Rectal smooth muscle tissue (tissue), 1 donor: ENCODE results near the gene DSE.

ENCODE experiments used
- H3K27ac ChIP-seq: one replicate; pipeline ENCODE4 v1.7.0; 2013; ENCODE audit warnings: low read depth, low read length, inconsistent platforms
- H3K27me3 ChIP-seq: one replicate; pipeline ENCODE4 v1.7.0; 2013; ENCODE audit warnings: low read length; ENCODE audit not compliant: control insufficient read depth, insufficient read depth
- H3K36me3 ChIP-seq: one replicate; pipeline ENCODE4 v1.7.0; 2013; ENCODE audit warnings: low read length; ENCODE audit not compliant: control insufficient read depth, insufficient read depth
- H3K4me1 ChIP-seq: one replicate; pipeline ENCODE4 v1.7.0; 2013; ENCODE audit warnings: low read length; ENCODE audit not compliant: control insufficient read depth, insufficient read depth
- H3K4me3 ChIP-seq: one replicate; pipeline ENCODE4 v1.7.0; 2013; ENCODE audit warnings: low read length
- H3K9ac ChIP-seq: one replicate; pipeline ENCODE4 v1.7.0; 2013; ENCODE audit warnings: low read length

The DSE gene

DNA sequence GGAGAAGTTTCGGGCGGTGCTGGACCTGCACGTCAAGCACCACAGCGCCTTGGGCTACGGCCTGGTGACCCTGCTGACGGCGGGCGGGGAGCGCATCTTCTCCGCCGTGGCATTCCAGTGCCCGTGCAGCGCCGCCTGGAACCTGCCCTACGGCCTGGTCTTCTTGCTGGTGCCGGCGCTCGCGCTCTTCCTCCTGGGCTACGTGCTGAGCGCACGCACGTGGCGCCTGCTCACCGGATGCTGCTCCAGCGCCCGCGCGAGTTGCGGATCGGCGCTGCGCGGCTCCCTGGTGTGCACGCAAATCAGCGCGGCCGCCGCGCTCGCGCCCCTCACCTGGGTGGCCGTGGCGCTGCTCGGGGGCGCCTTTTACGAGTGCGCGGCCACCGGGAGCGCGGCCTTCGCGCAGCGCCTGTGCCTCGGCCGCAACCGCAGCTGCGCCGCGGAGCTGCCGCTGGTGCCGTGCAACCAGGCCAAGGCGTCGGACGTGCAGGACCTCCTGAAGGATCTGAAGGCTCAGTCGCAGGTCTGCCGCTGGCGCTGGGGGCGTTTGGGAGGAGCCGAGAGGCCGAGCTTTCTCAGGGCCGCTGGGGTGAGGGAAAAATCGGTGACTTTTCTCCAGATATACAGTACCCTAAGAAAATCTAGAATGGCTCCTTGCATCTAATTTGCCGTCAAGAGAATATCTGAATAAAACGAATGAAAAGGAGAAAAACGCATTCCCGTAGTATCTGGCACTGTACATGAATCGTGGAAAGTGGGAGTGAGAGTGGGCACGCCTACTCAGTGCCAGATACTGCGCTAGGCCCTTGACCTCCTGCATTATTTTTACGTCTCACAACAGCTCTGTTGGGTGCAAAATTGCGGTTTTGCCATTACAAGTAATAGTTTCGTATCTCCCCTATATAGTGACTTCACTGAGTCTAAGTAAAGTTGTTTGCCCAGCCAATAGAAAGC lies 91.5 kb downstream of the DSE start:
- Histone ChIP-seq H3K4me1 (no peaks in the 10 kb centered on the region), H3K4me3 (peak overlapping the region; percentile 74), H3K27me3 (no peaks in the 10 kb centered on the region), H3K36me3 (no peaks in the 10 kb centered on the region), H3K27ac (no peak overlapping the region), H3K9ac (no peak overlapping the region)

DNA sequence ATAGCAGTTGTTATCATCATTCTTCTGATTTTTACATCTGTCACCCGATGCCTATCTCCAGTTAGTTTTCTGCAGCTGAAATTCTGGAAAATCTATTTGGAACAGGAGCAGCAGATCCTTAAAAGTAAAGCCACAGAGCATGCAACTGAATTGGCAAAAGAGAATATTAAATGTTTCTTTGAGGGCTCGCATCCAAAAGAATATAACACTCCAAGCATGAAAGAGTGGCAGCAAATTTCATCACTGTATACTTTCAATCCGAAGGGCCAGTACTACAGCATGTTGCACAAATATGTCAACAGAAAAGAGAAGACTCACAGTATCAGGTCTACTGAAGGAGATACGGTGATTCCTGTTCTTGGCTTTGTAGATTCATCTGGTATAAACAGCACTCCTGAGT lies 92.6 kb downstream of the DSE start:
- H3K9ac ChIP-seq: no peak overlapping the region
- no peak overlapping the region for H3K4me3 ChIP-seq
- no peak overlapping the region for H3K27ac ChIP-seq
- H3K36me3 ChIP-seq: no peaks in the 10 kb centered on the region
- no peaks in the 10 kb centered on the region for H3K4me1 ChIP-seq
- no peaks in the 10 kb centered on the region for H3K27me3 ChIP-seq

DNA sequence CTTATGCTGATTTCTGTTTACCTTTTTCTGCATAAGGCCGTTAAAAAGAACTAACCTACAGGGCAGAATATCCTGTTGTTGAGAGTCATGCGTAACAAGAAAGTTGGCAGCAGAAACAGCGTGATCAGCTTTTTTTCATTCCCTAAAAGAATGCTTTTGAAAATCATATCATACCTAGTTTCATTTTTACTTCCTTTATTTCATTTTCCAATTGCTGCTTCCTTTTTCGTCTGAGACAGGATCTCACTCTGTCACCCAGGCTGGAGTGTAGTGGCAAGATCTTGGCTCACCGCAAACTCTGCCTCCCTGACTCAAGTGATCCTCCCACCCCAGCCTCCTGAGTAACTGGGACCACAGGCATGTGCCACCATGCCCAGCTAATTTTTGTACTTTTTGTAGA lies 94.5 kb downstream of the DSE start:
- Histone ChIP-seq H3K27me3 (no peaks in the 10 kb centered on the region), H3K4me1 (no peaks in the 10 kb centered on the region), H3K4me3 (no peak overlapping the region), H3K27ac (no peak overlapping the region), H3K9ac (no peak overlapping the region), H3K36me3 (no peaks in the 10 kb centered on the region)

DNA sequence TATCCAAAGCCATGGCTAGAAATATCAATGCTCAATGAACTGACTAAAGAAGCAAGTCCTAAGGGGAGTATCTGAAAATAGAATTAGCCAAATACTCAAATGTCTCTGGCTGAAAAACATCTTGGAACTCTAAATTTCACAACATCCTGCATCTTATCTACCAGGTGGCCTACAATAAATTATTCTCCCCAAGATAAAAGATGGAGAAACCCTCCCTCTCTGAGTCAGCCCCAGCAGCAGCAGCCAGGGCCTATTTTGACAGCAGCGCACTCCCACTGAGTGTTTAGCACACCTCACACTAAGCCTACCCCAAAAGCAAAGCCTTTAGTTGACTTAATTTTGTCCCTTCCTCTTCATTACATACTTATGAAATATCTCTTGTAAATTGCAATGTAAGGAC lies 96.3 kb downstream of the DSE start:
- no peak overlapping the region for H3K27ac ChIP-seq
- no peaks in the 10 kb centered on the region for H3K36me3 ChIP-seq
- no peaks in the 10 kb centered on the region for H3K4me1 ChIP-seq
- H3K4me3 ChIP-seq: no peak overlapping the region
- H3K9ac ChIP-seq: no peak overlapping the region
- no peaks in the 10 kb centered on the region for H3K27me3 ChIP-seq

GRCh38 chr6:116467514-116467913 lies 96.8 kb downstream of the DSE start:
- no peaks in the 10 kb centered on the region for H3K4me1 ChIP-seq
- H3K27ac ChIP-seq: no peak overlapping the region
- H3K27me3 ChIP-seq: no peaks in the 10 kb centered on the region
- H3K36me3 ChIP-seq: no peaks in the 10 kb centered on the region
- no peak overlapping the region for H3K4me3 ChIP-seq
- no peak overlapping the region for H3K9ac ChIP-seq

DNA sequence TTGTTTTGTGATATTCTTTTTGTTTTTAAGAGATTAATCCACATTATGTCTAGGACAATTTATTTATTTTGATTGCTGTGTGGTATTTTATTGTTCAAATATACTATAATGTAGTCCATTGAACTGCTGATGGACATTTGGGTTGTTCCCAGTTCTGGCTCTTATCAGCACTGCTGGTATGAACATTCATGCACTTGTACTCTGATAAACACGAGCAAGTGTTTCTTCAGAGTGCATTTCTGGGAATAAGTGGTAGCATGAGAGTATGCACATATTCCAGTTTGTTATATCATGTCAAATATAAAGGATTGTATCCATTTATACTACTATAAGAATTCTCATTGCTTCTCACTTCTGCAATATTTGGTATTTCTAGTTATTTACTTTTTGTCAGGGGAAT lies 97.5 kb downstream of the DSE start:
- H3K9ac ChIP-seq: no peak overlapping the region
- no peak overlapping the region for H3K4me3 ChIP-seq
- H3K4me1 ChIP-seq: no peaks in the 10 kb centered on the region
- H3K36me3 ChIP-seq: no peaks in the 10 kb centered on the region
- H3K27me3 ChIP-seq: no peaks in the 10 kb centered on the region
- no peak overlapping the region for H3K27ac ChIP-seq

- H3K36me3 ChIP-seq: no peaks in the 10 kb centered on the region
- H3K27ac ChIP-seq: no peak overlapping the region
- H3K9ac ChIP-seq: no peak overlapping the region
- H3K4me3 ChIP-seq: no peak overlapping the region
- no peaks in the 10 kb centered on the region for H3K4me1 ChIP-seq
- no peaks in the 10 kb centered on the region for H3K27me3 ChIP-seq
Observed at GRCh38 chr6:116471531-116471930, 100.8 kb downstream of the DSE start.

GRCh38 chr6:116472706-116473105 lies 102.0 kb downstream of the DSE start:
- H3K36me3 ChIP-seq: no peaks in the 10 kb centered on the region
- H3K4me1 ChIP-seq: no peaks in the 10 kb centered on the region
- no peak overlapping the region for H3K9ac ChIP-seq
- no peak overlapping the region for H3K4me3 ChIP-seq
- no peak overlapping the region for H3K27ac ChIP-seq
- H3K27me3 ChIP-seq: no peaks in the 10 kb centered on the region

DNA sequence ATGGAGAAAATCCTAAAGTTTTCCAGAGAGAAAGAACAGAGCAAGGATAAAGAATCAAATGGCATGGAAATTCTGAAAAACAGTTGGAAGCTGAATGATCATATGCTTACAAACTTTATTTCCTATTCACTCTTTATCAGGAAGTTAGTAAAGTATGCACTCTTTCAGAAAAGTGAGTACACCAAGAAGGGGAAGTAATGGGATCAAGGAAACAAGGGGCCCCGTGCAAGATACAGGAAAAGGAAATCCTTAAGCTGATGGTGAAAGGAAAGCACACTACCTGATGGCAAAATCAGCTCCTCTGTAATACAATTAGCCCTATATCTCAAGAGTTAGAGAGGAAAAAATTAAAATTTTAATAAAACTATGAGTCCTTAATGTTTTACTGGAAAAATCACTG lies 104.4 kb downstream of the DSE start:
- H3K4me3 ChIP-seq: no peak overlapping the region
- no peak overlapping the region for H3K9ac ChIP-seq
- H3K27me3 ChIP-seq: no peaks in the 10 kb centered on the region
- no peaks in the 10 kb centered on the region for H3K4me1 ChIP-seq
- H3K36me3 ChIP-seq: no peaks in the 10 kb centered on the region
- no peak overlapping the region for H3K27ac ChIP-seq

DNA sequence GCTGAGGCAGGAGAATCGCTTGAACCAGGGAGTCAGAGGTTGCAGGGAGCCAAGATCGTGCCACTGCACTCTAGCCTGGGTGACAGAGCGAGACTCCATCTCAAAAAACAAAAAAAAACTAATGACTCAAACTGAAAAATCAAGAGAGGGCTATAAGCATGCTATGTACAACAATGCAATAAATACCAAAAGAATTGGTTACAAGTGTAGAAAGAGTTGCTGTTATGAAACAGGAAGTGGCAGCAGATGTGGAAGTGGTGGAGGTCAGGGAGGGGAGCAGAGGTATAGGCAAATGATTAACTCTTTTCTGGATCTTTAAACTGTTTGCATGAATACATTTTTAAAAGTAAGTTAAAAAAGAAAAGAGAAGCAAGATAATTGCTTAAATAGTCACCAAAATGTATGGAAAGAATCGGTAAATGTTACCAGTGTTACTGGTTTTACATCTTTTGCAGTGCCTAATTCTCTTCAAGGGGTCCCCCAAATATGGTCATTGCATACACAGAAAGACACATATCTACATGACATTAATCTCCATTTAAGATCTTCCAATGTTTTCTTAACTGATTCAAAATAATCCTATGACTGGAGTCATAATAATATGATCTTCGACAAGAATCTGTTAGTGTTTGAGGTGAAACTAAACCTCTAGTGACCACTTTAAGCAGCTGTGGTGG lies 105.4 kb downstream of the DSE start:
- Histone ChIP-seq H3K9ac (no peak overlapping the region), H3K27ac (no peak overlapping the region), H3K27me3 (no peaks in the 10 kb centered on the region), H3K36me3 (no peaks in the 10 kb centered on the region), H3K4me3 (no peak overlapping the region), H3K4me1 (no peaks in the 10 kb centered on the region)

- no peak overlapping the region for H3K9ac ChIP-seq
- H3K4me1 ChIP-seq: no peaks in the 10 kb centered on the region
- no peaks in the 10 kb centered on the region for H3K36me3 ChIP-seq
Observed at GRCh38 chr6:116482780-116483179, 112.0 kb downstream of the DSE start.

DNA sequence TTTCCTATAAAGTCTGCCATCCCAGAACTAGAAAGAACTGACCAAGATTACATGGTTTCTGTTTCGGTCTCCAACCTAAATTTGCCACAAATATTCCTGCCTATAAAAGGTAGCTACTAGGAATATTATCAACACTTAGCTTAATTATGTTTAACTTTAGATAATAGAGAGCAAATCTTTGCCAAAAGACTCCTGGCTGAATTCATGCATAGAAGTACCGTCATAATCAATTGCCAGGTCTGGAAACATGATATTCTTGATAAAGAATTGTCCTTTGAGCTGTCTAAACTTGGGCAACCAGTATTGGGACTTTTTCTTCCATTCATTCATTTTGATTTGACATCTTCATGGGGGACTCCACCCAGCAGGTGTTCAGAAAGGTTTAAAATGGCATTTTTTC lies 112.9 kb downstream of the DSE start:
- Histone ChIP-seq H3K9ac (no peak overlapping the region), H3K36me3 (no peaks in the 10 kb centered on the region), H3K27me3 (no peaks in the 10 kb centered on the region), H3K27ac (no peak overlapping the region), H3K4me3 (no peak overlapping the region), H3K4me1 (no peaks in the 10 kb centered on the region)

More at GRCh38 chr6:116482780-116483179, 112.0 kb downstream of the DSE start:
- Histone ChIP-seq H3K4me3 (no peak overlapping the region), H3K27ac (no peak overlapping the region), H3K27me3 (no peaks in the 10 kb centered on the region)
